Measurements from ENCODE around the gene EVL. TPM values are rescaled to one million over a fixed set of nuclear protein-coding genes. Genes with fewer than 3 reads are reported as not detected.
A peak's percentile ranks its signal among the peaks of the same experiment; 100 is the strongest.
"Not testable (repeated sequence)": the region's sequence is repeated elsewhere in the genome, so short reads cannot be mapped to it uniquely, and the experiment has no call there.

EVL gene
- polyA plus RNA-seq, 3 donors: 130 to 192 (median 156) TPM

GRCh38 chr14:100056964-100057795 is 8.0 kb upstream of the EVL start:
- peak in 1 of 11 donors; percentile 26 for DNase-seq (ENCODE audit: extremely low read depth in 1 of 11, low read depth in 9 of 11, low spot score in 4 of 11)

GRCh38 chr14:100058777-100059437 is 6.3 kb upstream of the EVL start:
- DNase-seq (ENCODE audit: extremely low read depth in 1 of 11, low read depth in 9 of 11, low spot score in 4 of 11): no peak

DNA sequence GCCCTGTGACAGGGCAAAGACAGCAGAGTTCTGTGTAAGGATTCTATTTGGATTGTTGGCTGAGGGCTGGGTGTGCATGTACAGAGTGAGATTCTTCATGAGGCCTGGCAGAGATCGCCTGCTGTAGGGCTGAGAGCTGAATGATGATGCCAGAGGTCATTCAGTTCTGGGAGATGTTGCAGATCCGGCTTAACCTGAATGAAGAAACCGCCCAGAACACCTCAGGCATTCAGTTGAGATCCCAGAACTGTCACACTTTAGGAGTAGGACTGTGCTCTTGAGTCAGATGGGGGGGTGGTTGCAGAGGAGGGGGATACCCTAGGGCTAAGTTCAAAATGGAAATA is 5.8 kb upstream of the EVL start:
- no peak for DNase-seq (ENCODE audit: extremely low read depth in 1 of 11, low read depth in 9 of 11, low spot score in 4 of 11)

GRCh38 chr14:100060760-100061159 is 4.5 kb upstream of the EVL start:
- no peak for DNase-seq (ENCODE audit: extremely low read depth in 1 of 11, low read depth in 9 of 11, low spot score in 4 of 11)

DNA sequence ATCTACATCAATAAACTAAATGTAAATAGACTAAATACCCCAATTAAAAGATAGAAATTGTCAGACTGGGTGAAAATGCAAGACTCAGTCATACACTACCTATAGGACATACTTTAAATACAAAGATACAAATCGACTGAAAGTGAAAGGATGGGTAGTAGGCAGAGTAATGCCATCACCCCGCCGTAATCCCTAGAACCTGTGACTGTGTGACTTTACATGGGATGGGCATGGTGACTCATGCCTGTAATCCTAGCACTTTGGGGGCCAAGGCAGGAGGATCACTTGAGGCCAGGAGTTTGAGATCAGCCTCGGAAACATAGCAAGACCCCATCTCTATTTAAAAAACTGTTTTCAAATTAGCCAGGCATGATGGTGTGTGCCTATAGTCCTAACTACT is 2.6 kb upstream of the EVL start:
- no peak for DNase-seq (ENCODE audit: extremely low read depth in 1 of 11, low read depth in 9 of 11, low spot score in 4 of 11)

DNA sequence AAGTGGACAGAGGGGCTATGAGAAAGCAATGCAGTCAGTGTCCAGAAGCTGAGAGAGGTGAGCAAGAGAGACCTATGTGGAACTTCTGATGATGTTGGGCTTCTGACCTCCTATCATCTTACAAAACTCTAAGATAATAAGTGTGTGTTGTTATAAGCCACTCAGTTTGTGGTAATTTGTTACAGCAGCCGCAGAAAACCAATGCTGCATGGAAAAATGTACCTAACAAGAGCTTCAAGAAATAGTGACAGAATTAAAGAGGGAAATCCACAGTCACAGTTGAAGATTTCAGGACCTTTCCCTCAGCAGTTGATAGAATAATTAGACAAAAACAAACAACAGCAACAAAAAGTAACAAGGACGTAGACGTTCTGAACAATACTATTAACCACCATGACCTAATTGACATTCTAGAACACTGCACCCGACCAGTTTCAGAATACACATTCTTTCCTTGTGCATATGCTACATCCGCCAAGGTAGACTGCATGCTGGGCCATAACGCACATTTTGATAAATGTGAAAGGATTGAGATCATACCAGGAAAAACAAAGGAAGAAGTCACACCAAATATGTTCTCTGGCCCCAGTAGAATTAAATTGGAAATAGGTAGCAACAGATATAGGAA is 1.8 kb upstream of the EVL start:
- DNase-seq (ENCODE audit: extremely low read depth in 1 of 11, low read depth in 9 of 11, low spot score in 4 of 11): no peak

- DNase-seq (ENCODE audit: extremely low read depth in 1 of 11, low read depth in 9 of 11, low spot score in 4 of 11): not testable (repeated sequence)
Observed at GRCh38 chr14:100064335-100065092, 708 bp upstream of the EVL start.

GRCh38 chr14:100065942-100066574 is 836 bp downstream of the EVL start:
- DNase-seq (ENCODE audit: extremely low read depth in 1 of 11, low read depth in 9 of 11, low spot score in 4 of 11): no peak

- DNase-seq (ENCODE audit: extremely low read depth in 1 of 11, low read depth in 9 of 11, low spot score in 4 of 11): no peak
Observed at GRCh38 chr14:100066962-100067361, 1.7 kb downstream of the EVL start.

DNA sequence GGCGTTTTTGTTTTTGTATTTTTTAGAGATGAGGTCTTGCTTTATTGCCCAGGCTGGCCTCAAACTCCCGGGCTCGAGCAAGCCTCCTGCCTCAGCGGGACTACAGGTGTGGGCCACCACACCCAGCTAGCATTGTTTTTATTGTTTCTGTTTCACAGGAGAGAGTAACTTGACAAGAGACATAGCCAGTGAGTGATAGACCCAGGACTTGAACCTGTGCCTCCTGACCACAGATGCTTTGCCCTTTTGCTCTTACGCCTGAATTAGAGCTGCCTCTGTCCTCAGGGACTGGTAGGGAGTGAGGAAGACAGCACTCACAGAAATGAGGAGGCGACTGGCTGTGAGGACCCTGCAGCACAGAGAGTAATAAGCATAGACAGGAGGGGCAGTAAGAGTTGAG is 2.3 kb downstream of the EVL start:
- no peak for DNase-seq (ENCODE audit: extremely low read depth in 1 of 11, low read depth in 9 of 11, low spot score in 4 of 11)

- DNase-seq (ENCODE audit: extremely low read depth in 1 of 11, low read depth in 9 of 11, low spot score in 4 of 11): no peak
Observed at GRCh38 chr14:100067971-100068959, 3.0 kb downstream of the EVL start.

DNA sequence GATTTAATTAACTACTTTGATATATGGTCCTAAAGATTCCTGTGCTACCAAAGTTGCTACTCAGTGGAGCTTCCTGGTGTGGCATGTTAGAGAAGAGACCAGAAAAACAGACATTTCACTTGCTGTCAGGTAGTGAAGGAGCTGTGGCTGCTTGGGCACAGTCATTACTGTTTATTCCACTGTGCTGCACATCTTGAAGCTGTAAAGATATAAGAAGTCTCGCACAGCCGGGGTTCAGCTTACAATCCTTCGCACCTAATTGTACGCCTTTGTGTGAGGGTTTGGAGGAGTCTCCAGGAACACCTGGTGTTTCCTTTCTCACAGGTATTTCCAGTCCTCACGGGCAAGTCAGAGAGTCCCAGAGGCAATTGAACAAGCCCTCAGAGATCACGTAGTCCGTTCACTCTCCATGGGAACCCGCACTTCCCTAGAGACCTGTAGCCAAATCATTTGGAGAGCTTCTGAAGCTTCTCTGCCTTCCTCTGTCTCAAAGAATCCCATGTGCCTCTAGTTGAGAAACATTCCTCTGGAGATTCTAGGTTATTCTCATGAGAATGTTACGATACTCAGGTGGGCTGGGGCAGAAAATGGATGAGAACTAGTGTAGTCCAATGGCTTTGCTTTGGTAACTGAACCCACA is 4.1 kb downstream of the EVL start:
- DNase-seq (ENCODE audit: extremely low read depth in 1 of 11, low read depth in 9 of 11, low spot score in 4 of 11): no peak

GRCh38 chr14:100070310-100070709 is 5.1 kb downstream of the EVL start:
- DNase-seq (ENCODE audit: extremely low read depth in 1 of 11, low read depth in 9 of 11, low spot score in 4 of 11): no peak

DNA sequence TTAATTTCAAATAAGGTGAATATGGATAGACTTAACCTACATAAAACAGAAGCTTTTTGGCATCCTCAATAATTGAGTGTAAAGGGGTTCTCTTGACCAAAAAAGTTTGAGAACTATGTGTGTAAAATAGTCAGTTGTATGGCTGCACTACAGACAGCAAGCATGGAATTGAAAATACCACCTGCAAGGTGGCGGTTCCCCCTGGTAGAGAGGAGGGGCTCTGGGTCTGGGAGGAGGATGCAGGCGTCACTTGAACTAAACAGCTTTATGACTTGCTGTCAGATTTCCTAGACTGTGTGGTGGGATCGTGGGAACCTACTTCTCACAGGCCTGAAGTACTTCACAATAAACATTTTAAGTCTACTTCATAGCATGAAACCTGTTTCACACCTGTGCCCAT is 6.3 kb downstream of the EVL start:
- no peak for DNase-seq (ENCODE audit: extremely low read depth in 1 of 11, low read depth in 9 of 11, low spot score in 4 of 11)

GRCh38 chr14:100072783-100073346 is 7.6 kb downstream of the EVL start:
- no peak for DNase-seq (ENCODE audit: extremely low read depth in 1 of 11, low read depth in 9 of 11, low spot score in 4 of 11)

DNA sequence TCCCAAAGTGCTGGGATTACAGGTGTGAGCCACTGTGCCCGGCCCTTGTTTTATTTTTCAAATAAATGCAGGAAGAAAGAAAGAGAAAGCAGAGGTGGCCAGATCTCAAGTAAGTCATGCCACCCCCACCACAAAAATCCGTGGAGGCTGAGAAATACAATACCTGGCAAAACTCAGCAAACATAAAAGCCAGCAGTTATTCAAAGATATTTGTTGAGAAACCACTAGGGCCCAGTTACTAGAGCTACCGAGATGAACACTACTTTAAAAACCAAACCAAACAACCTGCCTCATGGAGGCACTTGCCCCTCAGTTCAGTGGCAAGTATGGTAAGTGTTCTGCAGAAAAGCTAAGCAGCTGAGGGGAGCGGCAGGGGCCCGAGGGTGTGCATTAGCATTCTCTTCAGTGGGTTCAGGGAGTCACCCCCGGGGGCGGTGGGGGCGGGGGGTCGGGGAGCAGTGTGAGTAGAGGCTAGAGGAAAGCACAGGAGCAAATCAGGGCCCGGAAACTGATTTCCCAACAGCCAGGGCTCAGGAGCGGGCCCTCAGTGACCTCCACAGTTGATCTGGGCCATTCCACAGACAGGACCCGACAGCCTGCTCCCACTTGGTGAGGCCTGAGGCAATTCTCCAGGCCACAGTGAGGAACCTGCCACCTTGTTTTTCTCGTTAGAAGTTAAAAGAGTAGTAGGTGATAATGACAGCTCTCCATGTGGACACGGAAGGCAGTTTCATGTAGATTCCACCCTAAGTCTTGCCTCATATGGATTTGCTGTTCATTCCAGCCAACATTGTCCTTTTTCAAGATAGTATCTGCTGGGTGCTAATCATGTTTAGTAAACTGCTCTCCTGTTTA is 8.6 kb downstream of the EVL start:
- DNase-seq (ENCODE audit: extremely low read depth in 1 of 11, low read depth in 9 of 11, low spot score in 4 of 11): no peak
